HEK293 (cell line): ENCODE measurements around the gene CCDC43.

ENCODE experiments used
- AEBP2 ChIP-seq: fragments of 450-650 bp; formaldehyde crosslinking; IDR thresholded peaks from 2 replicates; pipeline ENCODE4 v1.5.1; 2016; ENCODE audit warnings: missing biosample characterization, missing genetic modification characterization, borderline replicate concordance
- ATF2 ChIP-seq: fragments of 450-650 bp; formaldehyde crosslinking; IDR thresholded peaks from 2 replicates; pipeline ENCODE4 v1.5.1; 2016; ENCODE audit warnings: missing biosample characterization, missing genetic modification characterization, low read depth
- CTCF ChIP-seq: fragments of 450-650 bp; formaldehyde crosslinking; IDR thresholded peaks from 2 replicates; pipeline ENCODE4 v1.5.1; 2016; ENCODE audit warnings: missing biosample characterization, missing genetic modification characterization
- GLI2 ChIP-seq: fragments of 450-650 bp; formaldehyde crosslinking; IDR thresholded peaks from 2 replicates; pipeline ENCODE4; 2017; ENCODE audit warnings: missing biosample characterization, missing genetic modification characterization, low read depth, borderline replicate concordance
- GLI4 ChIP-seq: fragments of 450-650 bp; formaldehyde crosslinking; IDR thresholded peaks from 2 replicates; pipeline ENCODE4 v1.5.1; 2016; ENCODE audit warnings: missing biosample characterization, missing genetic modification characterization
- MEIS1 ChIP-seq: sonication (generic); formaldehyde crosslinking; IDR thresholded peaks from 2 replicates; pipeline ENCODE4 v1.8.1; 2022; ENCODE audit warnings: missing genetic modification reagents, mild to moderate bottlenecking, borderline replicate concordance
- REST ChIP-seq: fragments of 450-650 bp; formaldehyde crosslinking; IDR thresholded peaks from 2 replicates; pipeline ENCODE4 v1.5.1; 2016; ENCODE audit warnings: missing biosample characterization, missing genetic modification characterization
- ZNF350 ChIP-seq: fragments of 450-650 bp; formaldehyde crosslinking; IDR thresholded peaks from 2 replicates; pipeline ENCODE4 v1.5.0; 2017; ENCODE audit warnings: missing biosample characterization, mild to moderate bottlenecking, missing genetic modification characterization
- ZNF416 ChIP-seq: fragments of 450-650 bp; formaldehyde crosslinking; IDR thresholded peaks from 2 replicates; pipeline ENCODE4 v1.5.1; 2016; ENCODE audit warnings: missing biosample characterization, missing genetic modification characterization
- ZNF747 ChIP-seq: fragments of 450-650 bp; formaldehyde crosslinking; IDR thresholded peaks from 2 replicates; pipeline ENCODE4 v1.5.1; 2016; ENCODE audit warnings: missing biosample characterization, missing genetic modification characterization

GRCh38 chr17:44687756-44688155 is 1.8 kb downstream of the CCDC43 start:
- TF ChIP-seq GLI2: no peak
- no peak for TF ChIP-seq ATF2
- TF ChIP-seq ZNF747: no peak
- TF ChIP-seq ZNF350 (tag by site-specific recombination): no peak
- no peak for TF ChIP-seq REST (tag by site-specific recombination)
- no peak for TF ChIP-seq MEIS1 (CRISPR knock-in tag)
- TF ChIP-seq AEBP2 (tag by site-specific recombination): no peak
- no peak for TF ChIP-seq GLI4 (tag by site-specific recombination)
- TF ChIP-seq ZNF416 (tag by site-specific recombination): no peak
- no peak for TF ChIP-seq CTCF (tag by site-specific recombination)
